DOHH2 (cell line): ENCODE results near the gene REEP1.

Experiments used
- H3F3A ChIP-seq: fragments of 200-600 bp; sonication (generic), shearing (Covaris generic); 2 replicates; pipeline ENCODE4 v1.6.0; 2016; ENCODE audit warnings: antibody characterized with exemption, mild to moderate bottlenecking; ENCODE audit not compliant: control insufficient read depth, insufficient read depth
- H3K27ac ChIP-seq: fragments of 200-600 bp; sonication (generic); 2 replicates; pipeline ENCODE4 v1.5.1; 2014; ENCODE audit warnings: low read depth, mild to moderate bottlenecking, low read length, moderate library complexity
- H3K27me3 ChIP-seq: fragments of 200-600 bp; sonication (generic); 2 replicates; pipeline ENCODE4 v1.6.1; 2014; ENCODE audit warnings: mild to moderate bottlenecking, low read length, mixed read lengths; ENCODE audit not compliant: control insufficient read depth
- H3K36me3 ChIP-seq: fragments of 200-600 bp; sonication (generic); 2 replicates; pipeline ENCODE4 v1.6.1; 2014; ENCODE audit warnings: mild to moderate bottlenecking, low read length, moderate library complexity, mixed read lengths; ENCODE audit not compliant: control insufficient read depth
- H3K4me1 ChIP-seq: fragments of 200-600 bp; sonication (generic); 2 replicates; pipeline ENCODE4 v1.6.1; 2014; ENCODE audit warnings: mild to moderate bottlenecking, low read length, mixed read lengths; ENCODE audit not compliant: control insufficient read depth
- H3K4me2 ChIP-seq: fragments of 200-600 bp; sonication (generic); 2 replicates; pipeline ENCODE4 v1.6.0; 2014; ENCODE audit warnings: mild to moderate bottlenecking, low read length, moderate library complexity
- H3K4me3 ChIP-seq: fragments of 200-600 bp; sonication (generic); 2 replicates; pipeline ENCODE4 v1.5.1; 2014; ENCODE audit warnings: mild to moderate bottlenecking, low read length, mixed read lengths
- H3K79me2 ChIP-seq: fragments of 200-600 bp; sonication (generic); 2 replicates; pipeline ENCODE4 v1.6.1; 2014; ENCODE audit warnings: mild to moderate bottlenecking, low read length, mixed read lengths; ENCODE audit not compliant: control insufficient read depth
- H3K9me2 ChIP-seq: fragments of 200-600 bp; sonication (generic); replicated peaks from 2 replicates; pipeline ENCODE4 v1.6.1; 2014; ENCODE audit warnings: mild to moderate bottlenecking, low read length, mixed read lengths; ENCODE audit not compliant: control insufficient read depth
- H3K9me3 ChIP-seq: fragments of 200-600 bp; sonication (generic); 2 replicates; pipeline ENCODE4 v1.6.1; 2014; ENCODE audit warnings: antibody characterized with exemption, low read length, mixed read lengths; ENCODE audit not compliant: control insufficient read depth, insufficient read depth
- H4K20me1 ChIP-seq: fragments of 200-600 bp; sonication (generic); 2 replicates; pipeline ENCODE4 v1.6.0; 2014; ENCODE audit warnings: low read depth, mild to moderate bottlenecking, antibody characterized with exemption, low read length, moderate library complexity; ENCODE audit not compliant: control insufficient read depth, insufficient read depth
- CTCF ChIP-seq: fragments of 200-600 bp; sonication (generic); IDR thresholded peaks from one replicate; pipeline ENCODE4 v1.5.1; 2014; ENCODE audit warnings: antibody characterized with exemption, mild to moderate bottlenecking, low read depth, low read length; ENCODE audit not compliant: poor library complexity, severe bottlenecking
- EZH2phosphoT487 ChIP-seq: fragments of 200-600 bp; sonication (generic); IDR thresholded peaks from 2 replicates; pipeline ENCODE4 v1.6.1; 2017; ENCODE audit warnings: borderline replicate concordance, mild to moderate bottlenecking, antibody characterized with exemption, low read length, moderate library complexity, mixed read lengths

The REEP1 gene

DNA sequence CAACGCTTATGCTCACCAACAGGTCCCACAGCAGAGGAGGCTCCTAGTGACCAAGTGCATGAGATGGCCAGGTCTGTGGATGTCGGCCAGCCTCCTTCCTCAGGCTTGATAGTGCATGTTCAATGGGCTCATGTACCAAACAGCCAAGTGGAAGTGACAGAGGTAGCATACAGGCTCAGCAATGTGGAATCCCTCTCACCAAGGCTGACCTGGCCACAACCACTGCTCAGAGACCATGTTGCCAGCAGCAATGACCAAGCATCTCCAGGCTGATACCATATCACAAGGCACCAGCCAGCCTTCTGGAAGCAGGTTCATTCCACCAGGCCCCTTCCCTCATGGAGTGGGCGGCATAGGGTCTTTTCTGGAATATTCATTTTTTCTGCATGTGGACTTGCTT lies 61.5 kb downstream of the REEP1 start:
- no peak overlapping the region for H3K4me3 ChIP-seq
- H3K79me2 ChIP-seq = no peaks in the 10 kb centered on the region
- TF ChIP-seq EZH2phosphoT487 (no peak), CTCF (no peak)
- H3F3A ChIP-seq = no peaks in the 10 kb centered on the region
- H3K4me2 ChIP-seq = no peak overlapping the region
- H3K9me3 ChIP-seq = peaks cover 7% of the 10 kb centered on the region; the same call in 1 of the 2 replicates
- no peaks in the 10 kb centered on the region for H3K9me2 ChIP-seq
- no peaks in the 10 kb centered on the region for H4K20me1 ChIP-seq
- H3K36me3 ChIP-seq = no peaks in the 10 kb centered on the region
- peaks cover 16% of the 10 kb centered on the region for H3K27me3 ChIP-seq
- no peaks in the 10 kb centered on the region for H3K4me1 ChIP-seq
- no peak overlapping the region for H3K27ac ChIP-seq

GRCh38 chr2:86275384-86275799 lies 62.0 kb downstream of the REEP1 start:
- peaks cover 16% of the 10 kb centered on the region for H3K27me3 ChIP-seq
- H3K9me3 ChIP-seq = peaks cover 7% of the 10 kb centered on the region; the same call in 1 of the 2 replicates
- H3K79me2 ChIP-seq = no peaks in the 10 kb centered on the region
- H3K4me2 ChIP-seq = no peak overlapping the region
- H3F3A ChIP-seq = no peaks in the 10 kb centered on the region
- H3K36me3 ChIP-seq = no peaks in the 10 kb centered on the region
- no peaks in the 10 kb centered on the region for H3K9me2 ChIP-seq
- no peaks in the 10 kb centered on the region for H3K4me1 ChIP-seq
- no peak overlapping the region for H3K27ac ChIP-seq
- H3K4me3 ChIP-seq = no peak overlapping the region
- TF ChIP-seq EZH2phosphoT487 = no peak
- TF ChIP-seq CTCF = no peak
- no peaks in the 10 kb centered on the region for H4K20me1 ChIP-seq

DNA sequence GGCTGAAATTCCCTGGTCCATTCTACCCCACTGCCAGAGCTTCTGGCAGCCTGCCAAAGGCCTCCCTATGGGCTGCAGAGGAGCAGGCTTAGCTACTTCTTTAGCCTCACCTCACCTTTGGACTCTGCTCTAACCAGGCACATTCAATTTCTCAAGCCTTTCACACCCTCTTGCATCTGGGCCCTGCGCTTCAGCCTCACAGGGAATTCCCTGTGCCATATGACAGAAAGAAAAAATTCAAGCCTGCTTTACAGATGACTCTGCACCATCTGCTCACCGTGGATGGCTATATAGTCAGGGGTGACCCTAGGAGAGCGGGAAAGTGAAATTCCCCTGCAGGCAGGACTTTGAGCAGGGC lies 62.5 kb downstream of the REEP1 start:
- Histone ChIP-seq H3K79me2 (no peaks in the 10 kb centered on the region), H3K9me3 (peaks cover 7% of the 10 kb centered on the region; the same call in 1 of the 2 replicates), H3K4me3 (no peak overlapping the region), H3K27me3 (peaks cover 15% of the 10 kb centered on the region), H3K4me1 (no peaks in the 10 kb centered on the region), H3K36me3 (no peaks in the 10 kb centered on the region), H3K27ac (no peak overlapping the region), H4K20me1 (no peaks in the 10 kb centered on the region), H3K4me2 (no peak overlapping the region), H3K9me2 (no peaks in the 10 kb centered on the region), H3F3A (no peaks in the 10 kb centered on the region)
- TF ChIP-seq CTCF = no peak
- no peak for TF ChIP-seq EZH2phosphoT487
